ENCODE results near the gene SMYD3.

Gene SMYD3

GRCh38 chr1:246294263-246294662 is 212.8 kb downstream of the SMYD3 start (continued):
- no peak for TF ChIP-seq PRDM2 (tag by site-specific recombination; IDR thresholded peaks at IDR 0.05; ENCODE audit: borderline replicate concordance)

DNA sequence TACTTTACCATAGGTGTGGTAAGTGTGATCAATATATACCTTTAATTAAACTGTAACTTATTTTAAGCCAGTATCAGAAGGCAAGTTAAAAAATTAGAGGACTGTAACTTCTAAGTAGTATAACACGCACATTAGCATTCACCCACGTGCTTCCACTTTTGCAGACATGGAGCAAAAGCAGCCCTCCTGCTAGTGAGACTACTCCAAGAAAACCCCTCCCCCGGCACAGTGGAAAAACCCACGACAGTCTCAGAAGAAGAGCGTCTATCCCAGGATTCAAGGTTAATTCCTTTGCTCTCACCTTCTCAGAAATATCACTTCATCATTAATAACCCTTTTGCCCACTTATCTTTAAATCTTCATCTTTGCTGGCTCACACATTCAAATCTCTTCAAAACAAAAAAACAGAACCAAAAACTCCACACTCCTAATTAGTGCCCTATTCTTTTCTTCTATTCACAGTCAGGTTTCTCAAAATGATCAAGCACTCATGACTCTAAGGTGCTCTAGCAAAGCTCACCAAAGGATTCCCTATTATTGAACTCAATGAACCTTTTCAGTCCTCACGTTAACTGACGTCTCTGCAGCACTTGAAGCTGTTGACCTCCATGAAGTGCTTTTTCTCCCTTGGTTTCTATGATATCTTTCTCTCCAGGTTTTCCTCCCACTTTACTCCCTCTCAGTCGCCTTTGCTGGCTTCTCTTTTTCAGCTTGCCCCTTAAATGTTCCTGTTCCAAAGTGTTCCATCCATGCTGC is 213.5 kb downstream of the SMYD3 start:
- Histone ChIP-seq H3K9me3 (ENCODE audit: control insufficient read depth, insufficient read depth, low read depth, low read length) (no peaks in the 10 kb centered on the region), H3K4me1 (ENCODE audit: control insufficient read depth, insufficient read depth, low read length) (no peaks in the 10 kb centered on the region), H3K36me3 (ENCODE audit: control insufficient read depth in 2 of 2, insufficient read depth in 1 of 2, low read length in 2 of 2) (no peaks in the 10 kb centered on the region), H3K4me3 (ENCODE audit: low read depth, low read length) (no peak overlapping the region), H3K27ac (ENCODE audit: extremely low read depth, low read depth, low read length) (no peak overlapping the region)
- ChIA-PET POLR2A (no interaction called here), CTCF (no interaction called here)
- no peak for TF ChIP-seq ZNF664 (tag by site-specific recombination; IDR thresholded peaks at IDR 0.05)
- no peak for TF ChIP-seq ZNF354C (tag by site-specific recombination; IDR thresholded peaks at IDR 0.05; ENCODE audit: borderline replicate concordance, low read depth)
- no peak for TF ChIP-seq WT1 (tag by site-specific recombination; IDR thresholded peaks at IDR 0.05)
- no peak for TF ChIP-seq SETDB1 (IDR thresholded peaks at IDR 0.05; ENCODE audit: insufficient read length, low read length)
- no peak for TF ChIP-seq ZNF560 (tag by site-specific recombination; IDR thresholded peaks at IDR 0.05; ENCODE audit: borderline replicate concordance)
- no peak for TF ChIP-seq ZNF302 (tag by site-specific recombination; IDR thresholded peaks at IDR 0.05; ENCODE audit: low read depth)
- no peak for TF ChIP-seq SCRT2 (tag by site-specific recombination; IDR thresholded peaks at IDR 0.05)
- TF ChIP-seq MZF1 (tag by site-specific recombination; IDR thresholded peaks at IDR 0.05; ENCODE audit: borderline replicate concordance), result no peak
- TF ChIP-seq, protein P1, sequence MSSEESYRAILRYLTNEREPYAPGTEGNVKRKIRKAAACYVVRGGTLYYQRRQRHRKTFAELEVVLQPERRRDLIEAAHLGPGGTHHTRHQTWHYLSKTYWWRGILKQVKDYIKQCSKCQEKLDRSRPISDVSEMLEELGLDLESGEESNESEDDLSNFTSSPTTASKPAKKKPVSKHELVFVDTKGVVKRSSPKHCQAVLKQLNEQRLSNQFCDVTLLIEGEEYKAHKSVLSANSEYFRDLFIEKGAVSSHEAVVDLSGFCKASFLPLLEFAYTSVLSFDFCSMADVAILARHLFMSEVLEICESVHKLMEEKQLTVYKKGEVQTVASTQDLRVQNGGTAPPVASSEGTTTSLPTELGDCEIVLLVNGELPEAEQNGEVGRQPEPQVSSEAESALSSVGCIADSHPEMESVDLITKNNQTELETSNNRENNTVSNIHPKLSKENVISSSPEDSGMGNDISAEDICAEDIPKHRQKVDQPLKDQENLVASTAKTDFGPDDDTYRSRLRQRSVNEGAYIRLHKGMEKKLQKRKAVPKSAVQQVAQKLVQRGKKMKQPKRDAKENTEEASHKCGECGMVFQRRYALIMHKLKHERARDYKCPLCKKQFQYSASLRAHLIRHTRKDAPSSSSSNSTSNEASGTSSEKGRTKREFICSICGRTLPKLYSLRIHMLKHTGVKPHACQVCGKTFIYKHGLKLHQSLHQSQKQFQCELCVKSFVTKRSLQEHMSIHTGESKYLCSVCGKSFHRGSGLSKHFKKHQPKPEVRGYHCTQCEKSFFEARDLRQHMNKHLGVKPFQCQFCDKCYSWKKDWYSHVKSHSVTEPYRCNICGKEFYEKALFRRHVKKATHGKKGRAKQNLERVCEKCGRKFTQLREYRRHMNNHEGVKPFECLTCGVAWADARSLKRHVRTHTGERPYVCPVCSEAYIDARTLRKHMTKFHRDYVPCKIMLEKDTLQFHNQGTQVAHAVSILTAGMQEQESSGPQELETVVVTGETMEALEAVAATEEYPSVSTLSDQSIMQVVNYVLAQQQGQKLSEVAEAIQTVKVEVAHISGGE (tag by site-specific recombination; conservative IDR thresholded peaks at IDR 0.05; ENCODE audit: low read depth), result no peak
- no peak for TF ChIP-seq ZNF76 (tag by site-specific recombination; IDR thresholded peaks at IDR 0.05; ENCODE audit: borderline replicate concordance, low read depth)
- no peak for TF ChIP-seq ZNF341 (tag by site-specific recombination; IDR thresholded peaks at IDR 0.05; ENCODE audit: low read depth)
- TF ChIP-seq ZNF221 (tag by site-specific recombination; IDR thresholded peaks at IDR 0.05; ENCODE audit: borderline replicate concordance), result no peak
- TF ChIP-seq TSHZ1 (tag by site-specific recombination; IDR thresholded peaks at IDR 0.05; ENCODE audit: borderline replicate concordance), result no peak
- no peak for TF ChIP-seq HOXC10 (CRISPR knock-in tag; IDR thresholded peaks at IDR 0.05)
- TF ChIP-seq PRDM2 (tag by site-specific recombination; IDR thresholded peaks at IDR 0.05; ENCODE audit: borderline replicate concordance), result no peak
